GM21528 (cell line): ENCODE results near the gene DIPK1B.

Experiments
- ATAC-seq: cut with Tn5 transposase; IDR thresholded peaks from one replicate; pipeline ENCODE4 v1.9.1; 2021; ENCODE audit warnings: mild to moderate bottlenecking, moderate library complexity; ENCODE audit not compliant: unreplicated experiment, low FRiP score

Gene DIPK1B

DNA sequence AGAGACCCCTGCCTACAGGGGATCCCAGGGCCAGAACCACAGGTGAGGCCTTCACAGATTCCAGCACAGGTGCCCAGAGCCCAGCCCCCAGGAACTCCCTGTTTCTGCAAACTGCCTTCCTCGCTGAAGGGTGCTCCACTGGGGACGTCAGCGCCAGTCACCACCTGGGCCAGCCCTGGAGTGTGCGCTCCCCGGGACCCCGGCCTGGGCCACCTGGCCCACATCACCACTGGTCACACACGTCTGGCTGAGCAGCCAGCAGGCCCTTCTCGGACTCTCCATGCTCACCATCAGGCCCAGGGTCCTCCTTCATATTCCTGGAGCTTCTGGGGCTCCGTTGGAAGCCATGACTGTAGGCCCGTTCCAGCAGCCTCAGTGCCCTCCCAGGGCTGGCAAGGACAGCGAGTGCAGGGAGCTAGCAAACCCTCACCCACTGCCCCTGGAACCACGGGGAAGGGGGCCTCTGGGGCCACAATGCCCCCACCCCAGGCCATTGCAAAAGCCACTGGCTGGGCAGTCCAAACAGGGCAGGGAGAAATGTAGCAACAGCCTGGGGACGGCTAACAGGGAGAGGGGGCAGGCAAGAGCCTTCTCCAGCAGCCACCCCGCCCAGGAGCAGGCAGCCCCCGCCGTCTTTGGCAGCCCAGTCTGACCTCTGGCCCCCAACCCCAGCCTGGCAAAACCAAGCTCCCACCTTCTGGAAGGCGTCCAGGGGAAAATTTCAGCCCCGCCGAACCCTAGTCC, 26.4 kb upstream of the DIPK1B start:
- ATAC-seq = no peak

DNA sequence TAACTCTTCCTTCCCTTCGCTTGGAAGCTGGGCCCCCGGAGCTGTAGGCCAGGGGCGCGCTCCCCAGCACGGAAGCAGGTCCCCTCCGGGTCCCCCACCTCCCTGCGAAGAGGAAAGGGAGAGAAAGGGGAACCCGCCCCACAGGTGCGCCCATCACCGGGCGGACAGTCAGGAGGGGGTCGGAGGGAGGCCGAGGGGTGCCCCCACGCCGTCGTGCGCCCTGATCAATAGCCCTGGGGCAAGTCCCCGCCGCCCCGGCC, 25.9 kb upstream of the DIPK1B start:
- ATAC-seq = peak; percentile 17

DNA sequence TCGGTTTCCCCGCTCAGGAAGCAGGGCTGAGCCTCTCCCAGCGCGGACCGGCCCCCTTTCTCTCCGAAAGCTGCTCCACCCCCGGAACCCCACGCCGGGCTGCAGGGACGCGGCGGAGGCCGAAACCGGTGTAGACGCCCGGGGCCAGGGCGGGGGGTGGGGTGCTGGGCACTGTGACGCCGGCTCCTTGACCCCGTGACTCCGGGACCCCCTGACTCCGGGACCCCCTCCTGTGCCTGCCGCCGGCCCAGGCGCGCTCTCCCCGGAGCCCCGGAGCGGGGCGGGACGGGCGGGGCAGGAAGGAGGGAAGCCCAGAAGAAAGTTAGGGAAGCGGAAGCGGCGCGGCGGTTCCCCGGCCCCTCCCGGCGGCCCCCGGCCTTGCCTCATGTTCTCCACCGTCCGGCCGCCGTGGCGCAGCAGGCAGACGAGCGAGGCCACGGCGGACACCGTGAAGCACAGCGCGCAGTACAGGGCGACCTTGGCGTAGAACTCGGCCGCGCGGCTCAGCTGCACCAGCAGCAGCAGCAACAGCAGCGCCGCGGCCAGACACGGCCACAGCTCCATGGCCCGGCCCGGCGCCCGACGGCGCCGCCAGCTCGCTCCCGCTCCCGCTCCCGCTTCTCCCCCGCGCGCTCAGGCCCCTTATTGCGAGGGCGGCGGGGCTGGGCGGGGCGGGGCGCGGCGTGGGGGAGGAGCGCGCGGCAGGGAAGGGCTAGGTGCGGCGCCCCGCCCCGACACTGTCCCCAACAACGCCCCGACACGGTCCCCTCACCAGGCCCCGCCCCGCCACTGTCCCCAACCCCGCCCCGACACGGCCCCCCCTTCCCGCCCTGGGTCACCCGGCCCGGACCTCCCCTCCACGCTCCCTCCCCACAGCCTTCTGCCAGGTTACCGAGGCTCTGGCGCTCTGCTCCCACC, 25.3 kb upstream of the DIPK1B start, which contains the start of gene AGPAT2:
AGPAT2 (minus strand) TSS at position 664 of the 918 bp plus-strand sequence; CDS start at position 564, 100 bp downstream.
- peak; percentile 50 for ATAC-seq

GRCh38 chr9:136687721-136688223, 24.6 kb upstream of the DIPK1B start:
- no peak for ATAC-seq

- no peak for ATAC-seq
Measured at GRCh38 chr9:136688274-136689107, 23.9 kb upstream of the DIPK1B start.

GRCh38 chr9:136689108-136689460, 23.3 kb upstream of the DIPK1B start:
- ATAC-seq = no peak

- no peak for ATAC-seq
Measured at GRCh38 chr9:136690104-136690805, 22.1 kb upstream of the DIPK1B start.

DNA sequence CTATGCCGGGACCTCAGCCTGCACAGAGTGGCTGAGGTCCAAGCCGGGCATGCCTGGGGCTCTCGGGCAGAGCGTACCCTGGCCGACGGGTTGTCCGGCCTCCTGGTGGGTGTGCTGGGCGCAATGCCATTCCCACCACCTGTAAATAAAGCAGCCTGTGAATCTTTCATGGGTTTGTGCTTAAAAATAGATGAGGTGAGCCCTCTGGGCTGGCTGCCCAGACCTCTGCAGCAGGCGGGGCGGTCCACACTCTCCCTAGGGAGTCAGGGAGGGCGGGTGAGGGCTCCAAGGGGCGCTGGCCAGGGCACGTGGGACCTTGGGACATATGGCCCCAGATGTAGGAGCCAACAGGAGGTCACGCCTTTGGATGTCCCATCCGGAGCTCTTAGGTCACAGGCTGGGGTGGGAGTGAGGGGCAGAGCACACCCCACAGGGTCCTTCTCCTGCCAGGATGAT, 21.5 kb upstream of the DIPK1B start:
- ATAC-seq = no peak

- ATAC-seq = no peak
Measured at GRCh38 chr9:136691316-136692184, 20.8 kb upstream of the DIPK1B start.

DNA sequence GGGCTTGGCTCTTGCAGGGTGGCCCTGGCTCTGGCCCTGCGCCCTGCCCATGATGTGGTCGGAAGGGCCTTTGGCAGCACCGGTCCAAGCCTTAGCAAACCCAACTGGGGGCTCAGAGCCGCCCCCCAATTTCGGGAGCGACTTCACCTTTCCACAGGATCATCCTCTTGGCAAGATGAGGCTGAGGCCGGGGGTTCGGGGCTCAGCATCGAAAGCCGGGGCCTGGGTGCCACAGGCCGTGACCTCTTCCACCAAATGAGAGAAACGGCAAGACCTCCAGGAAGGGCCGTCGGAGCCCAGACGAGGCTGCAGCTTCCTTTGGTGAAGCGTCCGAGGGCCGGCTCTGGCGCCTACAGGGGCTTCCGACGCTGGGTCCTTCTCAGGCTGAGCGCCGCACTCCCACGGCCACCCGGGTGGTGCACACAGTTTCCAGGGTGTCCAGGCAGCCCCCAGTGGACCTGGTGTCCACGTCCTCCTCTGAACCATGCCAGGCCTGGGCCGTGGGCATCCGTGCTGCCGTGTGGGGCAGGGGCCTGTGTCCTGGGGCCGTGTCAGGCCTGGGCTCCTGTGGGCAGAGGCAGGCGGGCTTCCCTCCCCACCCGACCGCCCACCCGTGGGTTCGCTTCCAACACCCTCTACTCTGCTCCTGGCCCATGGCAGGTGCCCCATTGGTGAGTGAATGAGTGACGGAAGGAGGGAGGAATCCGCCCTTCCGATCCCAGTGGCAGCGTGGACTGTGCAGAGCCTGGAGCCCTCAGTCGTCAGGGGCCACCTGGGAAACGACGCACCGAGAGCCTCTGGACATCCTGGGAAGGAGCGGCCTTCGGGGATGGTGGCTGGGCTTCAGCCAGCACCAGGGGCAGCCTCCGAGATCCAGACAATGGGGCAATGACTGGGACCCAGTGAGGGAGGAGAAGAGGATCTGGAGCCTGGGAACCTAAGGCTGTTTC, 19.9 kb upstream of the DIPK1B start:
- ATAC-seq = no peak

DNA sequence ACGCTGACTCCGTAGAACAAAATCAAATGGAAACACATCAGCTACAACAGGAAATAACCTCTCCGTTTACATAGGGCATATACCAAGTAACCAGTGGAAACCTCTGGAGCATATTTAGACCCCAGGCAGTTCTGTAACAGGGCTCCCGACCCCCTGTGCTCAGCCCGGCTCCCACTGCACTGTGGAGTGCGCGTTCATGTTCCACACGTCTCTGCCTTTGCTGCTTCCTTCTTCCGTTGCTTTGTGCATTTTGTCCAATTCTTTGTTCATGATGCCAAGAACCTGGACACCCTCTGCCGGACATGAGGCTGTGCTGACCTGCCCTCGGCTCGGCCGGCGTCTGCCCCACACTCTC, 19.3 kb upstream of the DIPK1B start:
- ATAC-seq = no peak

- no peak for ATAC-seq
Measured at GRCh38 chr9:136693490-136694162, 18.7 kb upstream of the DIPK1B start.

GRCh38 chr9:136694163-136694871, 18.1 kb upstream of the DIPK1B start:
- ATAC-seq = no peak

GRCh38 chr9:136694872-136695247, 17.5 kb upstream of the DIPK1B start:
- ATAC-seq = no peak

DNA sequence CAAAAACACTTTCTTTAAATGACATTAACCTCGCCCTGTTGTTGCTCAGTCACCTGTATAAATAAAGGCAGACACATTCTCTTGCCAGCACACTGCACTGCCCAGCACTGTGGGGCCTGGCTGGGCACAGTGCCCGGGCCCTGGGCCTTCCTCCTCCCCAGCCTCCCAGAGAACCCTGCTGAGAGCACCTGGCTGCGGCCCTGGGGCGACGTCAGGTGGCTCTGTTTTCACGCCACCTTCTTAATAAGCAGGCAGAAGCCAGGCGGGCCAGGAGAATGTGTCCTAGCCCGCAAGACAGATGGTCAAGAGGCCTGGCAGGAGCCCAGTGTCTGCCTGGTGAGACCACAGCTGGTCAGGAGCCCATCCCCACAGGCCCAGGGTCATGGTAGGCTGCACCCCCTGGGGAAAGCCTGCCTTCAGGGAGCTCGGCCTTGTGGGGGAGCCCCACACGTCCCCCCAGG, 16.9 kb upstream of the DIPK1B start:
- ATAC-seq = no peak

- no peak for ATAC-seq
Measured at GRCh38 chr9:136695955-136696354, 16.4 kb upstream of the DIPK1B start.

GRCh38 chr9:136696502-136696901, 15.9 kb upstream of the DIPK1B start:
- no peak for ATAC-seq
